Tibial nerve (tissue), 4 donors: ENCODE measurements around the gene GNAI3. TPM values are rescaled to one million over a fixed set of nuclear protein-coding genes. Genes with fewer than 3 reads are reported as not detected.

ENCODE experiments used
- DNase-seq, 2 donors: peaks; one replicate each; pipeline ENCODE4 v3.0.0-alpha.2; 2019; ENCODE audit warnings: low spot score in 2 of 2
- H3K27ac ChIP-seq, 4 donors: fragments of 200-600 bp; sonication (generic) in 3 of 4; one replicate each; pipeline ENCODE4 v1.5.1; 2017 to 2019; ENCODE audit warnings: mild to moderate bottlenecking in 1 of 4
- H3K27me3 ChIP-seq, 2 donors: fragments of 200-600 bp; sonication (generic) in 1 of 2; one replicate each; pipeline versions ENCODE4 v1.5.1 to v1.6.0; 2017 to 2019
- H3K36me3 ChIP-seq, 3 donors: fragments of 200-600 bp; sonication (generic); one replicate each; pipeline ENCODE4 v1.5.1; 2018 to 2019
- H3K4me1 ChIP-seq, 4 donors: fragments of 200-600 bp; sonication (generic) in 3 of 4; one replicate each; pipeline ENCODE4 v1.5.1; 2017 to 2019
- H3K4me3 ChIP-seq, 4 donors: fragments of 200-600 bp; sonication (generic) in 3 of 4; one replicate each; pipeline ENCODE4 v1.5.1; 2017 to 2019; ENCODE audit warnings: mild to moderate bottlenecking in 1 of 4, moderate library complexity in 1 of 4
- H3K9me3 ChIP-seq, 4 donors: fragments of 200-600 bp; sonication (generic) in 3 of 4; one replicate each; pipeline ENCODE4 v1.5.1; 2017 to 2019
- EP300 ChIP-seq, 2 donors: sonication (generic); formaldehyde crosslinking; IDR thresholded peaks; one replicate each; pipeline ENCODE4 v1.6.1; 2017; ENCODE audit warnings: antibody characterized with exemption in 2 of 2, mild to moderate bottlenecking in 1 of 2
- POLR2A ChIP-seq, 2 donors: fragments of 450-650 bp; IDR thresholded peaks; one replicate each; pipeline ENCODE4 v1.6.1; 2017; ENCODE audit warnings: antibody characterized with exemption in 2 of 2, mild to moderate bottlenecking in 2 of 2, moderate library complexity in 2 of 2
- WGBS, 2 donors: methylation state at CpG; one replicate each; pipeline ENCODE4 v1.1.5; 2018; 5-methylcytosine and 5-hydroxymethylcytosine counted together
- total RNA-seq, 4 donors: library from RNA; depleted of rRNA; stranded (reverse); fragments of >200 nt; gene quantifications; one replicate each; pipeline ENCODE4 v1.1.0, GENCODE V29; 2016
- TF ChIP-seq, protein P1 (sequence below), 5 experiments: fragments of 200-600 bp in 3 of 5; fragments of 450-650 bp in 2 of 5; sonication (generic) in 3 of 5; IDR thresholded peaks; one replicate each; pipeline ENCODE4 v1.5.1; 2016 to 2019; ENCODE audit warnings: antibody characterized with exemption in 5 of 5, mild to moderate bottlenecking in 3 of 5, moderate library complexity in 2 of 5

Gene GNAI3
- total RNA-seq, 4 donors from 2014 or later = 4.0 to 6.3 (median 5.1) TPM

DNA sequence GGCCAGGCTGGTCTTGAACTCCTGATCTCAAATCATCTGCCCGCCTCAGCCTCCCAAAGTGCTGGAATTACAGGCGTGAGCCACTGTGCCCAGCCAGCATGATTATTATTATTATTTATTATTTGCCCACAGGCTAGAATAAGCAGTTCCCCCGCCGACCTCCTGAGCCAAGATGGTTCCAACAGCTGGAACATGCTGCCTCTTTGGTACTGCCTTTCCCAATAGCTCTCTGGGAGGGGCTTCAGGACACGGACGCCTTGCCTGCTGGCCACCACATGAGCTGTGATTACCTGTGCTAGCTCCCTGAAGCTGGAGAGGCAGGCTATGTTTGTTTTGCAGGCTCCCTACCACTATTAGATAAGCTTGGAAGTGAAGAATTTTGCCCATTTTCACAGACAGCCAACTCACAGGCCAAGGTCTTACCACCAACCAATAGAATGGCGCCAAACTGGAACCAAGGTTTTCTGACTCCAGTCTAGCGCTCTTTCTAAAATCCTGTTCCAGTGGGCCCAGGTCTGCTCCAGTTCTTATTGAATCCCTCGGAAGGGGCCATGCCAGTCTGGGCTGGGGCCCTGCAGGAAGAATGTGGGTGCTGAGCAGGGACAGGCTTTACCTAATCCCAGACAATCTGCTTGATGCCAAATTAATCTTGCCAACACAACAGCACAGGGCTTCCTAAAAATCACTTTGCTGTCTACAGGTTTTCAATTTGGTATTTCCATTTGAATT is 10.8 kb upstream of the GNAI3 start:
- DNase-seq = no peak
- no peaks in the 10 kb centered on the region for H3K9me3 ChIP-seq
- H3K36me3 ChIP-seq = no peaks in the 10 kb centered on the region
- 80 to 89% methylated on average over 9 of the region's 9 CpGs for WGBS, 2 donors
- peaks cover 0 to 21% (median 2%) of the 10 kb centered on the region in 4 donors for H3K4me1 ChIP-seq
- no peak overlapping the region for H3K27ac ChIP-seq
- TF ChIP-seq POLR2A (IDR thresholded peaks at IDR 0.05) = no peak
- TF ChIP-seq EP300 (IDR thresholded peaks at IDR 0.05) = no peak
- TF ChIP-seq, protein P1, sequence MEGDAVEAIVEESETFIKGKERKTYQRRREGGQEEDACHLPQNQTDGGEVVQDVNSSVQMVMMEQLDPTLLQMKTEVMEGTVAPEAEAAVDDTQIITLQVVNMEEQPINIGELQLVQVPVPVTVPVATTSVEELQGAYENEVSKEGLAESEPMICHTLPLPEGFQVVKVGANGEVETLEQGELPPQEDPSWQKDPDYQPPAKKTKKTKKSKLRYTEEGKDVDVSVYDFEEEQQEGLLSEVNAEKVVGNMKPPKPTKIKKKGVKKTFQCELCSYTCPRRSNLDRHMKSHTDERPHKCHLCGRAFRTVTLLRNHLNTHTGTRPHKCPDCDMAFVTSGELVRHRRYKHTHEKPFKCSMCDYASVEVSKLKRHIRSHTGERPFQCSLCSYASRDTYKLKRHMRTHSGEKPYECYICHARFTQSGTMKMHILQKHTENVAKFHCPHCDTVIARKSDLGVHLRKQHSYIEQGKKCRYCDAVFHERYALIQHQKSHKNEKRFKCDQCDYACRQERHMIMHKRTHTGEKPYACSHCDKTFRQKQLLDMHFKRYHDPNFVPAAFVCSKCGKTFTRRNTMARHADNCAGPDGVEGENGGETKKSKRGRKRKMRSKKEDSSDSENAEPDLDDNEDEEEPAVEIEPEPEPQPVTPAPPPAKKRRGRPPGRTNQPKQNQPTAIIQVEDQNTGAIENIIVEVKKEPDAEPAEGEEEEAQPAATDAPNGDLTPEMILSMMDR (IDR thresholded peaks at IDR 0.05) = no peak
- H3K27me3 ChIP-seq = no peaks in the 10 kb centered on the region
- no peak overlapping the region for H3K4me3 ChIP-seq

- no peak for TF ChIP-seq EP300 (IDR thresholded peaks at IDR 0.05)
- TF ChIP-seq POLR2A (IDR thresholded peaks at IDR 0.05) = no peak
- TF ChIP-seq, protein P1 (IDR thresholded peaks at IDR 0.05) = no peak
- Histone ChIP-seq H3K4me1 (peaks cover 0 to 16% (median 2%) of the 10 kb centered on the region in 4 donors), H3K27me3 (no peaks in the 10 kb centered on the region), H3K9me3 (no peaks in the 10 kb centered on the region), H3K4me3 (no peak overlapping the region), H3K36me3 (no peaks in the 10 kb centered on the region), H3K27ac (no peak overlapping the region)
- no peak for DNase-seq
- 84 to 93% methylated on average over 9 of the region's 9 CpGs for WGBS, 2 donors
Measured at GRCh38 chr1:109538827-109539555, 9.4 kb upstream of the GNAI3 start.

- Histone ChIP-seq H3K27me3 (no peaks in the 10 kb centered on the region), H3K36me3 (no peaks in the 10 kb centered on the region), H3K27ac (no peak within 1 kb of the TSS), H3K9me3 (no peaks in the 10 kb centered on the region), H3K4me3 (no peak within 1 kb of the TSS), H3K4me1 (peaks cover 0 to 16% (median 2%) of the 10 kb centered on the region in 4 donors)
- no peak for DNase-seq
- 68 to 88% methylated on average over 2 to 3 of the region's 7 CpGs for WGBS, 2 donors
- TF ChIP-seq POLR2A (IDR thresholded peaks at IDR 0.05) (no peak), EP300 (IDR thresholded peaks at IDR 0.05) (no peak)
- TF ChIP-seq, protein P1 (IDR thresholded peaks at IDR 0.05) = no peak
Measured at GRCh38 chr1:109539676-109540075, 8.7 kb upstream of the GNAI3 start, which contains the start of gene GPR61. TSS of gene GPR61 (plus strand) at chr1:109539872. CDS start at chr1:109543023, 3,151 bp downstream.

DNA sequence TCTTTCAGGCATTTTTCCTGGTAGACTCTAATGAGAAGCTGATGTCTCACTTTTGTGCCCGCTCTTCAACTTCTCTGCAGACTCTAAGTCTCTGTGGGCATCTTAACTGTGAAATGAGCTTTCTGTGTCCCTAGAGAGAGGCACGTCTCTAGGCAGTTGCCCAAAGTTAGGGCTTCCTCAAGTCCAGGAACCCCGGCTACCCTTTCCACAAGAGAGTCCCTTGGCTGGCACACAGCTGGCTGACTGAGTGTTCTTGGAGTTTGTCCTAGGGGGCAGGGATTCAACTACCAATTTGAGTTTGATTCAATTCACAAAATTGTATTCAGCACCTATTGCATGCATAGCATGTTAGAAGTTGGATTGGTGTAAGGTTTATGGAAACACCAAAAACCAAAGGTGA is 7.3 kb upstream of the GNAI3 start:
- DNase-seq = no peak
- Histone ChIP-seq H3K9me3 (no peaks in the 10 kb centered on the region), H3K27me3 (no peaks in the 10 kb centered on the region), H3K27ac (peak overlapping the region in 2 of 4 donors; percentile 36 to 53), H3K4me3 (no peak overlapping the region), H3K36me3 (no peaks in the 10 kb centered on the region), H3K4me1 (peaks cover 0 to 15% (median 0%) of the 10 kb centered on the region in 4 donors)
- TF ChIP-seq, protein P1 (IDR thresholded peaks at IDR 0.05) = no peak
- TF ChIP-seq EP300 (IDR thresholded peaks at IDR 0.05) = no peak
- no peak for TF ChIP-seq POLR2A (IDR thresholded peaks at IDR 0.05)
- 78 to 87% methylated on average over 3 of the region's 3 CpGs for WGBS, 2 donors

DNA sequence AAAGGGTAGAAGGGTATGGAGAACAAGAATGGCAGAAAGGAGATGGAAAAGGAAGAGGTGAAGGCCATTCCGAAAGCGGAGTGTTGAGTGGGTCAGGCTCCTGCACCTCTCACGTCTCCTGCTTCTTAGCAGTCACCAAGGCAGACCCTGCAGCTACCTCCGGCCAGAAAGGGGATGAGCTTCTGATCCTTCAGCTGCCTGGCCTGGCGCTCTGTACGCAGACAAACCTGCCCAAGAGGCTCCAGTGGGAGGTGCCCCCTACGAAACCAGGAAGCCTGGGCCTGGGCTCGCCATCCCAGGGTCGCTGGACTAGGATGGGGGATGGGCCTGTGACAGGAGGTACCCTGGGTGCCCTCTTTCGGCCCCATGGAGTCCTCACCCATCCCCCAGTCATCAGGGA is 5.8 kb upstream of the GNAI3 start:
- 88 to 90% methylated on average over 7 to 10 of the region's 10 CpGs for WGBS, 2 donors
- Histone ChIP-seq H3K9me3 (no peaks in the 10 kb centered on the region), H3K36me3 (no peaks in the 10 kb centered on the region), H3K4me3 (no peak overlapping the region), H3K27me3 (no peaks in the 10 kb centered on the region), H3K4me1 (peaks cover 0 to 25% (median 7%) of the 10 kb centered on the region in 4 donors), H3K27ac (no peak overlapping the region)
- no peak for TF ChIP-seq EP300 (IDR thresholded peaks at IDR 0.05)
- TF ChIP-seq, protein P1 (IDR thresholded peaks at IDR 0.05) = no peak
- no peak for TF ChIP-seq POLR2A (IDR thresholded peaks at IDR 0.05)
- no peak for DNase-seq
